Mucosa of gallbladder (tissue), 1 donor: ENCODE measurements around the gene SS18L1. TPM values are rescaled to one million over a fixed set of nuclear protein-coding genes. Genes with fewer than 3 reads are reported as not detected.

Experiments
- DNase-seq: peaks from one replicate; pipeline ENCODE4 v3.0.0-alpha.2; 2020; ENCODE audit warnings: low spot score
- total RNA-seq: library from RNA; stranded (reverse); gene quantifications from one replicate; pipeline ENCODE4 v1.2.1, GENCODE V29; 2021
- donor health status: DM: no; HTN: no; CAD: no.

The SS18L1 gene
- total RNA-seq, 1 donor from 2014 or later = 14.2 TPM

GRCh38 chr20:62212299-62212698, 68.7 kb downstream of the SS18L1 start:
- DNase-seq = no peak

GRCh38 chr20:62214067-62214466, 70.5 kb downstream of the SS18L1 start:
- no peak for DNase-seq

GRCh38 chr20:62215020-62215990, 71.7 kb downstream of the SS18L1 start:
- DNase-seq = no peak

- DNase-seq = no peak
These were observed 72.5 kb downstream of the SS18L1 start for GRCh38 chr20:62215991-62216635.

- no peak for DNase-seq
These were observed 73.3 kb downstream of the SS18L1 start for GRCh38 chr20:62216636-62217566.

- DNase-seq = no peak
These were observed 74.6 kb downstream of the SS18L1 start for GRCh38 chr20:62217913-62218773.

- DNase-seq = no peak
These were observed 75.8 kb downstream of the SS18L1 start for GRCh38 chr20:62219101-62219991.

- no peak for DNase-seq
These were observed 76.6 kb downstream of the SS18L1 start, which contains the start of gene HRH3 for GRCh38 chr20:62219992-62220665. Gene HRH3, minus strand, starts transcription at chr20:62220278. Its CDS starts 308 bp downstream, at chr20:62219970.

- DNase-seq = no peak
These were observed 77.3 kb downstream of the SS18L1 start for GRCh38 chr20:62220666-62221568.

GRCh38 chr20:62222266-62222850, 78.8 kb downstream of the SS18L1 start:
- DNase-seq = no peak

- no peak for DNase-seq
These were observed 79.4 kb downstream of the SS18L1 start for GRCh38 chr20:62222972-62223371.

GRCh38 chr20:62223571-62223970, 80.0 kb downstream of the SS18L1 start:
- DNase-seq = no peak

- DNase-seq = no peak
These were observed 80.7 kb downstream of the SS18L1 start for GRCh38 chr20:62224113-62224855.

GRCh38 chr20:62225026-62225425, 81.5 kb downstream of the SS18L1 start:
- DNase-seq = no peak

GRCh38 chr20:62225820-62226635, 82.5 kb downstream of the SS18L1 start:
- no peak for DNase-seq
